PC-9 (cell line): ENCODE measurements around the gene SOD3.

Experiments used
- CTCF ChIP-seq: fragments of 200-600 bp; sonication (generic); conservative IDR thresholded peaks from 2 replicates; pipeline ENCODE4 v1.6.1; 2017; ENCODE audit warnings: mixed run types, antibody characterized with exemption, mild to moderate bottlenecking, moderate library complexity
- EZH2 ChIP-seq: fragments of 200-600 bp; sonication (generic); IDR thresholded peaks from 2 replicates; pipeline ENCODE4 v1.8.0; 2017; ENCODE audit warnings: antibody characterized with exemption, low read depth

GRCh38 chr4:24836661-24837242 lies 41.4 kb downstream of the SOD3 start:
- TF ChIP-seq CTCF: no peak
- no peak for TF ChIP-seq EZH2
